ENCODE results near the gene MED15. TPM values are rescaled to one million over a fixed set of nuclear protein-coding genes. Genes with fewer than 3 reads are reported as not detected.
A peak's percentile ranks its signal among the peaks of the same experiment; 100 is the strongest.

Gene MED15
- total and polyA plus RNA-seq, 9 donors: 15.3 to 52.4 (median 42.4) TPM

DNA sequence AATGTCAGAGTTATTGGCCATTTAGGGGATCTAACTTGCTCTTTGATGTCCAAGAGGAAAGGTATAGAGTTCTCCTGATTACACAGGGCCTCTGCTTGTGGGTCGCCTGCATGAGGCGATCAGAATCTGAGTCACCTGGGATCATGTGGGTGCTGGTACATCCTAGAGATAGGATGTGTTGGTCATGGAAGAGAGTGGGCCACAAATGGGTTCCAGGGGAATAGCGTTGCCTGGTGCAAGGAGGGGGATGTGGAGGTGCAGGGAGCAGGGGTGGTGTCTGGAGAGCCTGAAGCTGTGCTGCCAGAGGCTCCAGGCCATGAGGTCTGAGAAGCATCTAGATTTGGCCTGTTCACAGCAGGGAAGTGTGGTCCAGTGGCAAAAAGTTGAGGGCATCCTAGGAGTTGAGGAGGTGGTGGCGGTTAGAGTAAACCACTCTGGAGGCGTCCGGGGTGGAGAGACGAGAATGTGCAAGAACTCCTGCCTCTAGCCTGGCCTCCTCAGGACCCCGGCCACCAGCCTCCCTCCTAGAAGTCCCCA is 92.8 kb downstream of the MED15 start:
- Histone ChIP-seq H3K27me3 (ENCODE audit: control insufficient read depth, insufficient read depth, low read length) (no peaks in the 10 kb centered on the region), H3K27ac (ENCODE audit: low read length) (no peak overlapping the region), H3K9me3 (replicated peaks; ENCODE audit: control insufficient read depth, low read depth, low read length) (no peaks in the 10 kb centered on the region), H3K4me3 (ENCODE audit: low read length) (no peak overlapping the region), H3K4me1 (ENCODE audit: control insufficient read depth, insufficient read depth, low read length) (no peaks in the 10 kb centered on the region), H3K36me3 (ENCODE audit: control insufficient read depth, insufficient read depth, low read length) (no peaks in the 10 kb centered on the region)
- 79% methylated on average over 4 of the region's 8 CpGs for WGBS (ENCODE audit: insufficient coverage)
- DNase-seq: no peak

DNA sequence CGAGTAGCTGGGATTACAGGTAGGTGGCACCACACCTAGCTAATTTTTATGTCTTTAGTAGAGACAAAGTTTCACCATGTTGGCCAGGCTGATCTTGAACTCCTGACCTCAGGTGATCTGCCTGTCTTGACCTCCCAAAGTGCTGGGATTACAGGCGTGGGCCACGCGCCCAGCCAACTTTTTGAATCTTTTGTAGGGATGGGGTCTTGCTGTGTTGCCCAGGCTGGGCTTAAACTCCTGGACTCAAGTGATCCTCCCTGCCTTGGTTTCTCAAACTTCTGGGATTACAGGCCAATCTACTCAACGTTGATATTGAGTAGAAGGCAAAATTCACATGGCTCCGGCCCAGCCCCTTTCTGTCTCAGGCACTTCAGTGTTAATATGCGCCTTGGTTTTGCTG is 93.9 kb downstream of the MED15 start:
- H3K4me3 ChIP-seq (ENCODE audit: low read length): no peak overlapping the region
- no peaks in the 10 kb centered on the region for H3K4me1 ChIP-seq (ENCODE audit: control insufficient read depth, insufficient read depth, low read length)
- H3K27ac ChIP-seq (ENCODE audit: low read length): no peak overlapping the region
- H3K36me3 ChIP-seq (ENCODE audit: control insufficient read depth, insufficient read depth, low read length): no peaks in the 10 kb centered on the region
- WGBS (ENCODE audit: insufficient coverage): 90% methylated on average over 6 of the region's 7 CpGs
- no peaks in the 10 kb centered on the region for H3K27me3 ChIP-seq (ENCODE audit: control insufficient read depth, insufficient read depth, low read length)
- DNase-seq: no peak
- no peaks in the 10 kb centered on the region for H3K9me3 ChIP-seq (replicated peaks; ENCODE audit: control insufficient read depth, low read depth, low read length)

DNA sequence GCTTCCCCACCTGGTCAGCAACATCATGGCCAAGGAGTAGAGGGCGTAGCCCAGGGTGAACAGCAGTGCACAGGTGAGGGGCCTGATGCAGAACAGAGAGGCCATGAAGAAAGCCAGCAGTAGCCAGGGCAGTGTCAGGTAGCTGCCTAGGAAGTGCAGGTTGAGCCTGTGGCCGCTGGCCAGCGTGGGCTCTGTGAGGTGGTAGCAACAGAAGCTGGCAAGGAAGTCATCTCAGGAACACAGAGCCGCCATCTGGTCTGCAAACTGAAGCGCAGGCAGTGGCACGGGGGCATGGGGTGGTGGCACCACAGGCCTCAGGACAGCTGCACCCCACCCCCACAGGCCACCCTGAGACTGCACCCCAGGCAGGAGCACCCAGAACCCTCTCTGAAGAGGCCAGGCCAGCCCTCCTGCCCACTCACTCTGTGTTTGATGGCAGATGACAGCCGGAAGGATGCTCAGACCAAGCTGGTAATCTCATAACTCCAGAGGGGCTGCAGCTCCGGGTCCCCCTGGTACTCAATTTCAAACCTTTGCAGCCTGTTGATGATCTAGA is 95.3 kb downstream of the MED15 start:
- Histone ChIP-seq H3K4me3 (ENCODE audit: low read length) (no peak overlapping the region), H3K36me3 (ENCODE audit: control insufficient read depth, insufficient read depth, low read length) (no peaks in the 10 kb centered on the region), H3K27me3 (ENCODE audit: control insufficient read depth, insufficient read depth, low read length) (peaks cover 2% of the 10 kb centered on the region), H3K9me3 (replicated peaks; ENCODE audit: control insufficient read depth, low read depth, low read length) (no peaks in the 10 kb centered on the region), H3K4me1 (ENCODE audit: control insufficient read depth, insufficient read depth, low read length) (no peaks in the 10 kb centered on the region), H3K27ac (ENCODE audit: low read length) (no peak overlapping the region)
- DNase-seq: no peak
- WGBS (ENCODE audit: insufficient coverage): 76% methylated on average over 6 of the region's 8 CpGs

DNA sequence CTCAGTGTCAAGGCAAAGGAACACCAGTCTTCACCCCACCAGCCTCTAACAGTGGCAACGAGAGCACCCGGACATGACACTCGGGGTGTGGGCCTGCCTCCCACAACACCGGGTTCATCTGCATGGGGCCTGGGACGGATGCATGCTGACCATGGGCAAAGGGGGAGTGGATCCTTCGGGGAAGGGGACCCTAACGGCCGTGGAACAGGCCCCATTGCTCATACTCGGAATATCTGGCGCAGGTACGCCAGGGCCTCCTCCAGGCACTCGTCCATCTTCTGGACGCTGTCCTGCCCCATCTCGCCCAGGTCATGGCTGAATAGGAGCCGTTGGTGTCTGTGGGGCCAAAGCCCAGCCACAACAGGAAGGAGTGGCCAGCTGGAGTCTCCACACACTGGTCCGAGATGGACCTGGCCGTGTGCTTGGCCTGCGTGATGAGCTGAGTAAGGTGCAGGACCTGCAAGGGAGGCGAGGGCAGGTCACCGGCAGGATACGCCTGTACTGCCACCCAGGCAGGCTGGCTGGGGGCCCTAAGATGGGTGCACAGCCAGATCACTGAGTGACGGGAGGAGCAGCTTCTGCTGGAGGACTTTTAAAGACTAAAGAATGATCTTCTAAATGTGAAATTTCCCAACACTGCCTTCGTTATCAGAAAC is 96.8 kb downstream of the MED15 start:
- Histone ChIP-seq H3K4me1 (ENCODE audit: control insufficient read depth, insufficient read depth, low read length) (no peaks in the 10 kb centered on the region), H3K4me3 (ENCODE audit: low read length) (no peak overlapping the region), H3K36me3 (ENCODE audit: control insufficient read depth, insufficient read depth, low read length) (no peaks in the 10 kb centered on the region), H3K9me3 (replicated peaks; ENCODE audit: control insufficient read depth, low read depth, low read length) (no peaks in the 10 kb centered on the region), H3K27me3 (ENCODE audit: control insufficient read depth, insufficient read depth, low read length) (peaks cover 2% of the 10 kb centered on the region), H3K27ac (ENCODE audit: low read length) (no peak overlapping the region)
- 78% methylated on average over 22 of the region's 23 CpGs for WGBS (ENCODE audit: insufficient coverage)
- DNase-seq: no peak

GRCh38 chr22:20604776-20605221 is 97.4 kb downstream of the MED15 start:
- Histone ChIP-seq H3K4me3 (ENCODE audit: low read length) (no peak overlapping the region), H3K27ac (ENCODE audit: low read length) (no peak overlapping the region), H3K9me3 (replicated peaks; ENCODE audit: control insufficient read depth, low read depth, low read length) (no peaks in the 10 kb centered on the region), H3K27me3 (ENCODE audit: control insufficient read depth, insufficient read depth, low read length) (peaks cover 2% of the 10 kb centered on the region), H3K36me3 (ENCODE audit: control insufficient read depth, insufficient read depth, low read length) (no peaks in the 10 kb centered on the region), H3K4me1 (ENCODE audit: control insufficient read depth, insufficient read depth, low read length) (no peaks in the 10 kb centered on the region)
- no peak for DNase-seq
- WGBS (ENCODE audit: insufficient coverage): 71% methylated on average over 17 of the region's 18 CpGs

DNA sequence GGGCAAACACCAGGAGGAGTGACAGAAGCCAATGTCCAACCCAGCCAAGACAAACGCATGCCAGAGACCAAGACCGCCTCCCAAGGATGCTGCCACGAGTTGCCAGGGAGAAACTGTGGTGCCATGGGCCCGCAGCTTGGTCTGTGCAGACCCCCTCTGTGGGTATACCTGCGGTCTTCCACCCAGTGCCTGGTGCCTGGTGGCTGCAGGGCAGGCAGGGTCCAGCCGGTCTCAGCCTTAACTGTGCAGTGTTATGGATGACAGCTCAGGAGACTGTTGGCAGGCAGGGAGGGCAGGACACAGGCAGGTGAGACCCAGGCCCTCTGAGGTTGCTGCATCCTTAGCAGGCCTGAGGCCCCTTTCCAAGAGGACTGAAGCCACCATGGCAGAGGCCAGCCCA is 97.9 kb downstream of the MED15 start:
- Histone ChIP-seq H3K36me3 (ENCODE audit: control insufficient read depth, insufficient read depth, low read length) (no peaks in the 10 kb centered on the region), H3K9me3 (replicated peaks; ENCODE audit: control insufficient read depth, low read depth, low read length) (no peaks in the 10 kb centered on the region), H3K4me3 (ENCODE audit: low read length) (no peak overlapping the region), H3K27me3 (ENCODE audit: control insufficient read depth, insufficient read depth, low read length) (peaks cover 2% of the 10 kb centered on the region), H3K4me1 (ENCODE audit: control insufficient read depth, insufficient read depth, low read length) (no peaks in the 10 kb centered on the region), H3K27ac (ENCODE audit: low read length) (no peak overlapping the region)
- DNase-seq: no peak
- 84% methylated on average over 6 of the region's 6 CpGs for WGBS (ENCODE audit: insufficient coverage)

DNA sequence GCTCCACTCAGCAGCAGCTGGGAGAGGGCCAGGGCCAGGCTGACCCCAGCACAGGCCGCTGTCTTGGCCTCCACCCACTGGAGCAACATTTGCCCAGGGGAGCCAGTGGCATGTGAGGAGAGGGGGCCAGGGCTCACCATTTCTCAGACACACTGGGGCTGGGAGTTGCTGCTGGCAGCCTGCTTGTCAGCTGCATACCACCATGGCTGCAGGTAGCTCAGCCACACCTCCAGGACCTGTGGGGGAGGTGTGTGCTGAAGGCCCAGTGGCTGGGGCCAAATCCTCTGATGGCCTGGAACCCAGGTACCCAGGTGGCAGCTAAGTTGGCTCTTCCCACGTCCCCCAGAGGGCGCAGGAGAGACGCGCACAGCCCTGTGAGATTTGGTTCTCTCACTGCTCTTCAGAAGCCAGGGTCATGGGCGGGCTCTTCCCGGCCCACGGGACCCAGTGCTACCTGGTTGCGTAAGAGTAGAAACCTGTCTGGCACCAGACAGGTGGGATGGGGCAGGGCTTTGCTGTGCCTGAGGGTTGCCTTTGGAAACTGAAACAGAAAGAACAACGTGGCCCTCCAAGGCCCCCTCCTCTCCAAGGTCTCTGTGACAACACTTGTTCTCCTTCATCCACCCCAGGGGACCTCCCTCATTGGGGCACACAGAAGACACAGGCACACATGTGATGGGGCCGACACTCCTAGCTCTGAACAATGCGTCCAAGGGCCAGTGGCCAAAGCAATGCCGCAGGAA is 98.8 kb downstream of the MED15 start:
- Histone ChIP-seq H3K27ac (ENCODE audit: low read length) (no peak overlapping the region), H3K9me3 (replicated peaks; ENCODE audit: control insufficient read depth, low read depth, low read length) (no peaks in the 10 kb centered on the region), H3K4me1 (ENCODE audit: control insufficient read depth, insufficient read depth, low read length) (no peaks in the 10 kb centered on the region), H3K4me3 (ENCODE audit: low read length) (no peak overlapping the region), H3K36me3 (ENCODE audit: control insufficient read depth, insufficient read depth, low read length) (no peaks in the 10 kb centered on the region), H3K27me3 (ENCODE audit: control insufficient read depth, insufficient read depth, low read length) (peaks cover 2% of the 10 kb centered on the region)
- peak; percentile 30 for DNase-seq
- WGBS (ENCODE audit: insufficient coverage): 38% methylated on average over 11 of the region's 13 CpGs

- Histone ChIP-seq H3K4me3 (ENCODE audit: low read length) (no peak overlapping the region), H3K36me3 (ENCODE audit: control insufficient read depth, insufficient read depth, low read length) (no peaks in the 10 kb centered on the region), H3K4me1 (ENCODE audit: control insufficient read depth, insufficient read depth, low read length) (no peaks in the 10 kb centered on the region), H3K27me3 (ENCODE audit: control insufficient read depth, insufficient read depth, low read length) (peaks cover 2% of the 10 kb centered on the region), H3K27ac (ENCODE audit: low read length) (no peak overlapping the region), H3K9me3 (replicated peaks; ENCODE audit: control insufficient read depth, low read depth, low read length) (no peaks in the 10 kb centered on the region)
- WGBS (ENCODE audit: insufficient coverage): 66% methylated on average over 5 of the region's 9 CpGs
- no peak for DNase-seq
These were observed 99.3 kb downstream of the MED15 start for GRCh38 chr22:20606784-20607128.

DNA sequence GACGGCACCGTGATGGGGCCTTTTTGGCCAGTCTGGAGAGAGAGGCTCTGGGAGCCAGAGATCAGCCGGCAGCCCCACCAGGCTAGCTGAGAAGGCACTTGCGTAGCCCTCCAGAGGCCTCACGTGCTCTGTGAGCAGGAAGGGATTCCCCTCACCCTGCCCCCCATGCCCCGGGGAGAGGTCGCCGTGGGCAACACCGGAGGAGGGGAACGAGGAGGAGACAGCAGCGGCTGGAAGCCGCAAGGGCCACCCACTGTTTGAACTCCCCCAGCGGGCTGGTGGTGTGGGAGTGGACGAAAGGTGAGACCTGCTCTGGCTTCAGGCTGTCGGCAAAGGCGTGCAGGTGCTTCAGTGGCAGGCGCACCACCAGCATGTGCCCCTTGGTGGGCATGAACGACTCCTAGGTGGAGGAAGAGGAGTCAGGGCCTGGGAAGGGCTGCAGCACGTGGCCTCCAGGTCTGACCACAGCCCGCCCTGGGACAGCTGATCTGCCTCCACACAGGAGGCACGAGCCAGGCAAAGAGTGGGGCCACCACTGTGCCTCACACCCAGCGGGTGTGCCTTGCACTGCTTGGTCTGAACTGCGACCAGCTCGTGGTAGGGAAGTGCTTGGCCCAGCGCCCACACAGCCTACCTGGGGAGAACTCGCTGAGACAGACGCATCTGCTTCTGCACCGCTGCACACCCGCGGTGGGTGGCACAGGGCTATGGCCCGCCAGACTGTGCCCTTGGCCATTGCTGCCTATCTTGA is 99.9 kb downstream of the MED15 start:
- Histone ChIP-seq H3K27ac (ENCODE audit: low read length) (no peak overlapping the region), H3K27me3 (ENCODE audit: control insufficient read depth, insufficient read depth, low read length) (peaks cover 2% of the 10 kb centered on the region), H3K4me1 (ENCODE audit: control insufficient read depth, insufficient read depth, low read length) (no peaks in the 10 kb centered on the region), H3K9me3 (replicated peaks; ENCODE audit: control insufficient read depth, low read depth, low read length) (no peaks in the 10 kb centered on the region), H3K4me3 (ENCODE audit: low read length) (no peak overlapping the region), H3K36me3 (ENCODE audit: control insufficient read depth, insufficient read depth, low read length) (no peaks in the 10 kb centered on the region)
- WGBS (ENCODE audit: insufficient coverage): 46% methylated on average over 23 of the region's 31 CpGs
- DNase-seq: no peak

DNA sequence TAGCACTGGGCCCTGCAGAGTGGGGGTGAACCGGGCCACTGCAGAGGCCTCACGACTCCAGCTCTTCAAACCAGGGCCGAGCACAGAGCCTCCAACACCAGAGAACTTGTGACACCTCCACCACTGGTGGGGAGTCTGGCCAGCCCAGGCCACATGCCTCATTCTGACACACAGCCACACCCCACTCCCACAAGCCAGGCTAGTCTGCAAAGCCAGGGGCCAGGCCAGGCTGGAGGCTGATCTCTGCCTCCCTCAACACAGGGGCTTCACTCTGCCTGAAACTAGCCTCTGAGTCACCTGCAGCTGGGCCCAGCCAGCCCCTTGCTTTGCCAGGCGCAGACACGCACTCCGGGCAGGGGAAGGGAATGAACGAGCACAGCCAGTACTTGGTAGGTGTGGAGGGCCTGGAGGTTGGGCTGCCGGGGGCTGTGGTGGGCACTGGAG is 102.9 kb downstream of the MED15 start:
- H3K4me3 ChIP-seq (ENCODE audit: low read length): no peak overlapping the region
- no peaks in the 10 kb centered on the region for H3K9me3 ChIP-seq (replicated peaks; ENCODE audit: control insufficient read depth, low read depth, low read length)
- H3K4me1 ChIP-seq (ENCODE audit: control insufficient read depth, insufficient read depth, low read length): no peaks in the 10 kb centered on the region
- WGBS (ENCODE audit: insufficient coverage): 71% methylated on average over 8 of the region's 8 CpGs
- no peak for DNase-seq
- no peaks in the 10 kb centered on the region for H3K36me3 ChIP-seq (ENCODE audit: control insufficient read depth, insufficient read depth, low read length)
- H3K27me3 ChIP-seq (ENCODE audit: control insufficient read depth, insufficient read depth, low read length): peaks cover 2% of the 10 kb centered on the region
- H3K27ac ChIP-seq (ENCODE audit: low read length): no peak overlapping the region

Data from muscle of leg (tissue), 11 donors.